Retinal pigment epithelial cell (primary cell): ENCODE results near the gene ATG101.

Experiments used
- DNase-seq: peaks from one replicate; pipeline ENCODE4 v3.0.0-alpha.2; 2010; ENCODE audit warnings: low read depth
- H3K4me3 ChIP-seq: 2 replicates; pipeline ENCODE4 v1.5.1; 2011; ENCODE audit warnings: mild to moderate bottlenecking, low read length, control low read depth, moderate library complexity
- CTCF ChIP-seq: conservative IDR thresholded peaks from 2 replicates; pipeline ENCODE4 v1.5.1; 2011; ENCODE audit warnings: low read depth, low read length, control low read depth, inconsistent platforms

The ATG101 gene

GRCh38 chr12:52063981-52064649 is 5.7 kb upstream of the ATG101 start:
- DNase-seq = no peak
- no peak overlapping the region for H3K4me3 ChIP-seq
- TF ChIP-seq CTCF = no peak

- H3K4me3 ChIP-seq = no peak overlapping the region
- no peak for TF ChIP-seq CTCF
- DNase-seq = no peak
Measured at GRCh38 chr12:52066346-52067080, 3.3 kb upstream of the ATG101 start.

GRCh38 chr12:52067081-52067374 is 2.8 kb upstream of the ATG101 start:
- no peak for TF ChIP-seq CTCF
- no peak overlapping the region for H3K4me3 ChIP-seq
- no peak for DNase-seq

- peak overlapping the region; percentile 97 for H3K4me3 ChIP-seq
- TF ChIP-seq CTCF = no peak
- DNase-seq = no peak
Measured at GRCh38 chr12:52070185-52070925, 577 bp downstream of the ATG101 start.

- DNase-seq = no peak
- no peak overlapping the region for H3K4me3 ChIP-seq
- no peak for TF ChIP-seq CTCF
Measured at GRCh38 chr12:52073531-52074381, 4.0 kb downstream of the ATG101 start.

- no peak overlapping the region for H3K4me3 ChIP-seq
- DNase-seq = no peak
- no peak for TF ChIP-seq CTCF
Measured at GRCh38 chr12:52074971-52075724, 5.4 kb downstream of the ATG101 start.
